ENCODE results near the gene PGAP3.

Gene PGAP3

GRCh38 chr17:39671651-39672521 is 16.0 kb downstream of the PGAP3 start:
- H2AFZ ChIP-seq (ENCODE audit: low read length): no peak overlapping the region
- no peaks in the 10 kb centered on the region for H3K4me1 ChIP-seq (ENCODE audit: insufficient read depth, low read length, poor library complexity, severe bottlenecking)
- H3K9ac ChIP-seq (ENCODE audit: low read depth, low read length, poor library complexity, severe bottlenecking): no peak overlapping the region

DNA sequence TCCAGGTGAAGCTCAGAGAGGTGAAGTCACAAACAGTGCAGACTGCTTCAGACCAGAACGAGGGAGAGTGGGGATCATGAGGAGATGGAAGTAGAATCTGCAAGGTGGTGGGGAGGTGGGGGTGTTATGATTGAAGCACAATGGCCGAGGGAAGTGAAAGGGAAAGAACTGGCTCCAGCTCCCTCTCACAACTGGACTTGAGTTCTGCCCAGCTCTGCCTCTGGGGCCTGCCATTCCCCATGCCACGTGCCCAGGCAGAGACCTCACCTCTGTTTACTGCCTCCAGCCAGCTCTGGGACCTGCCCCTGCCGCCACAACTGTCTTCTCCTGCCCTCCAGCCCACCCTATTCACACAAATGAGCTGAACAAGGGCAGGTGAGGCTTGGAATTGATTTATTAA is 17.1 kb downstream of the PGAP3 start:
- no peak overlapping the region for H2AFZ ChIP-seq (ENCODE audit: low read length)
- H3K9me2 ChIP-seq (replicated peaks; ENCODE audit: low read depth, low read length): no peaks in the 10 kb centered on the region
- H3K79me2 ChIP-seq (ENCODE audit: insufficient read depth, low read length): no peaks in the 10 kb centered on the region
- H3K36me3 ChIP-seq (ENCODE audit: insufficient read depth, low read length): no peaks in the 10 kb centered on the region
- H3K9me3 ChIP-seq (ENCODE audit: insufficient read depth, low read depth, low read length): no peaks in the 10 kb centered on the region
- H3K4me1 ChIP-seq (ENCODE audit: insufficient read depth, low read length, poor library complexity, severe bottlenecking): no peaks in the 10 kb centered on the region
- no peaks in the 10 kb centered on the region for H4K20me1 ChIP-seq (ENCODE audit: insufficient read depth, low read length, poor library complexity, severe bottlenecking)
- TF ChIP-seq, protein P1, sequence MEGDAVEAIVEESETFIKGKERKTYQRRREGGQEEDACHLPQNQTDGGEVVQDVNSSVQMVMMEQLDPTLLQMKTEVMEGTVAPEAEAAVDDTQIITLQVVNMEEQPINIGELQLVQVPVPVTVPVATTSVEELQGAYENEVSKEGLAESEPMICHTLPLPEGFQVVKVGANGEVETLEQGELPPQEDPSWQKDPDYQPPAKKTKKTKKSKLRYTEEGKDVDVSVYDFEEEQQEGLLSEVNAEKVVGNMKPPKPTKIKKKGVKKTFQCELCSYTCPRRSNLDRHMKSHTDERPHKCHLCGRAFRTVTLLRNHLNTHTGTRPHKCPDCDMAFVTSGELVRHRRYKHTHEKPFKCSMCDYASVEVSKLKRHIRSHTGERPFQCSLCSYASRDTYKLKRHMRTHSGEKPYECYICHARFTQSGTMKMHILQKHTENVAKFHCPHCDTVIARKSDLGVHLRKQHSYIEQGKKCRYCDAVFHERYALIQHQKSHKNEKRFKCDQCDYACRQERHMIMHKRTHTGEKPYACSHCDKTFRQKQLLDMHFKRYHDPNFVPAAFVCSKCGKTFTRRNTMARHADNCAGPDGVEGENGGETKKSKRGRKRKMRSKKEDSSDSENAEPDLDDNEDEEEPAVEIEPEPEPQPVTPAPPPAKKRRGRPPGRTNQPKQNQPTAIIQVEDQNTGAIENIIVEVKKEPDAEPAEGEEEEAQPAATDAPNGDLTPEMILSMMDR (conservative IDR thresholded peaks at IDR 0.05; ENCODE audit: low read length): no peak
- no peak for TF ChIP-seq EZH2phosphoT487 (IDR thresholded peaks at IDR 0.05; ENCODE audit: borderline replicate concordance)
- no peak overlapping the region for H3K4me3 ChIP-seq (ENCODE audit: low read length, poor library complexity, severe bottlenecking)
- no peak overlapping the region for H3K9ac ChIP-seq (ENCODE audit: low read depth, low read length, poor library complexity, severe bottlenecking)
- H3F3A ChIP-seq (ENCODE audit: low read depth): no peaks in the 10 kb centered on the region
- no peaks in the 10 kb centered on the region for H3K27me3 ChIP-seq (ENCODE audit: insufficient read depth, low read length, poor library complexity, severe bottlenecking)
- H3K4me2 ChIP-seq (ENCODE audit: low read depth, low read length, poor library complexity, severe bottlenecking): no peak overlapping the region

More at GRCh38 chr17:39671651-39672521, 16.0 kb downstream of the PGAP3 start:
- Histone ChIP-seq H3K79me2 (ENCODE audit: insufficient read depth, low read length) (no peaks in the 10 kb centered on the region), H3K27me3 (ENCODE audit: insufficient read depth, low read length, poor library complexity, severe bottlenecking) (no peaks in the 10 kb centered on the region), H3K9me2 (replicated peaks; ENCODE audit: low read depth, low read length) (no peaks in the 10 kb centered on the region), H3F3A (ENCODE audit: low read depth) (no peaks in the 10 kb centered on the region), H3K4me2 (ENCODE audit: low read depth, low read length, poor library complexity, severe bottlenecking) (no peak overlapping the region), H3K4me3 (ENCODE audit: low read length, poor library complexity, severe bottlenecking) (no peak overlapping the region), H3K36me3 (ENCODE audit: insufficient read depth, low read length) (no peaks in the 10 kb centered on the region), H4K20me1 (ENCODE audit: insufficient read depth, low read length, poor library complexity, severe bottlenecking) (no peaks in the 10 kb centered on the region), H3K9me3 (ENCODE audit: insufficient read depth, low read depth, low read length) (no peaks in the 10 kb centered on the region)
- no peak for TF ChIP-seq EZH2phosphoT487 (IDR thresholded peaks at IDR 0.05; ENCODE audit: borderline replicate concordance)
- TF ChIP-seq, protein P1 (conservative IDR thresholded peaks at IDR 0.05; ENCODE audit: low read length): peak; percentile 68

DNA sequence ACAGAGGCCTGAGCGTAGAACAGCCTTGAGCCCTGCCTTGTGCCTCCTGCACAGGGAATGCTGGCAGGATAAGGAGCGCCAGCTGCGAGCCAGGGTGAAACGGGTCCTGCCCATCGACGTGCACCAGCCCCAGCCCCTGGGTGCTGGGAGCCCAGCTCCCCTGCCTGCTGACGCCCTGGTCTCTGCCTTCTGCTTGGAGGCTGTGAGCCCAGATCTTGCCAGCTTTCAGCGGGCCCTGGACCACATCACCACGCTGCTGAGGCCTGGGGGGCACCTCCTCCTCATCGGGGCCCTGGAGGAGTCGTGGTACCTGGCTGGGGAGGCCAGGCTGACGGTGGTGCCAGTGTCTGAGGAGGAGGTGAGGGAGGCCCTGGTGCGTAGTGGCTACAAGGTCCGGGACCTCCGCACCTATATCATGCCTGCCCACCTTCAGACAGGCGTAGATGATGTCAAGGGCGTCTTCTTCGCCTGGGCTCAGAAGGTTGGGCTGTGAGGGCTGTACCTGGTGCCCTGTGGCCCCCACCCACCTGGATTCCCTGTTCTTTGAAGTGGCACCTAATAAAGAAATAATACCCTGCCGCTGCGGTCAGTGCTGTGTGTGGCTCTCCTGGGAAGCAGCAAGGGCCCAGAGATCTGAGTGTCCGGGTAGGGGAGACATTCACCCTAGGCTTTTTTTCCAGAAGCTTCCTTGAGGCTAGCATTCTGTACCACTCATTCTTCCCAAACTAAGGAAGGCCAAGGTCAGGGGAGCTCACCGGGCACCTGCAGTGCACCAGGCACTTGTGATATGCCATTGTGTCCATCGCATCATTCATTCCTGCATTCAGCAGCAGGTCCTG is 17.7 kb downstream of the PGAP3 start:
- Histone ChIP-seq H3K4me2 (ENCODE audit: low read depth, low read length, poor library complexity, severe bottlenecking) (no peak overlapping the region), H3K9me3 (ENCODE audit: insufficient read depth, low read depth, low read length) (no peaks in the 10 kb centered on the region), H3F3A (ENCODE audit: low read depth) (no peaks in the 10 kb centered on the region), H3K79me2 (ENCODE audit: insufficient read depth, low read length) (no peaks in the 10 kb centered on the region), H3K36me3 (ENCODE audit: insufficient read depth, low read length) (no peaks in the 10 kb centered on the region), H3K9ac (ENCODE audit: low read depth, low read length, poor library complexity, severe bottlenecking) (no peak overlapping the region), H3K4me3 (ENCODE audit: low read length, poor library complexity, severe bottlenecking) (no peak overlapping the region), H3K27me3 (ENCODE audit: insufficient read depth, low read length, poor library complexity, severe bottlenecking) (no peaks in the 10 kb centered on the region), H2AFZ (ENCODE audit: low read length) (no peak overlapping the region), H3K9me2 (replicated peaks; ENCODE audit: low read depth, low read length) (no peaks in the 10 kb centered on the region), H4K20me1 (ENCODE audit: insufficient read depth, low read length, poor library complexity, severe bottlenecking) (no peaks in the 10 kb centered on the region), H3K4me1 (ENCODE audit: insufficient read depth, low read length, poor library complexity, severe bottlenecking) (no peaks in the 10 kb centered on the region)
- TF ChIP-seq, protein P1 (conservative IDR thresholded peaks at IDR 0.05; ENCODE audit: low read length): no peak
- TF ChIP-seq EZH2phosphoT487 (IDR thresholded peaks at IDR 0.05; ENCODE audit: borderline replicate concordance): no peak

Data from Loucy (cell line).